Gastrocnemius medialis (tissue), 4 donors: ENCODE data around the gene COQ8A. TPM values are rescaled to one million over a fixed set of nuclear protein-coding genes. Genes with fewer than 3 reads are reported as not detected.

Experiments used
- ATAC-seq, 2 donors: fragments of 150-250 bp; one replicate each; pipeline ENCODE4 v1.9.1; 2016
- DNase-seq, 2 donors: peaks; one replicate each; pipeline ENCODE4 v3.0.0-alpha.2; 2019
- H3K27ac ChIP-seq, 4 donors: fragments of 200-600 bp; sonication (generic); 1 replicate in 1 of 4; 2 replicates in 3 of 4; pipeline ENCODE4 v1.5.1; 2016 to 2018; ENCODE audit warnings: mild to moderate bottlenecking in 2 of 4, moderate library complexity in 1 of 4
- H3K27me3 ChIP-seq, 3 donors: fragments of 200-600 bp; sonication (generic) in 2 of 3; 1 replicate in 1 of 3; 2 replicates in 2 of 3; pipeline versions ENCODE4 v1.5.1 to v1.6.0; 2016 to 2019; ENCODE audit warnings: mild to moderate bottlenecking in 1 of 3, moderate library complexity in 1 of 3
- H3K36me3 ChIP-seq, 2 donors: fragments of 200-600 bp; sonication (generic) in 1 of 2; one replicate each; pipeline ENCODE4 v1.5.1; 2017 to 2018
- H3K4me1 ChIP-seq, 2 donors: fragments of 200-600 bp; sonication (generic) in 1 of 2; one replicate each; pipeline ENCODE4 v1.5.1; 2016 to 2017; ENCODE audit warnings: mild to moderate bottlenecking in 2 of 2
- H3K4me3 ChIP-seq, 4 donors: fragments of 200-600 bp; sonication (generic) in 3 of 4; 1 replicate in 1 of 4; 2 replicates in 3 of 4; pipeline ENCODE4 v1.5.1; 2016 to 2019; ENCODE audit warnings: mild to moderate bottlenecking in 2 of 4
- H3K9me3 ChIP-seq, 3 donors: fragments of 200-600 bp; sonication (generic) in 2 of 3; 1 replicate in 1 of 3; 2 replicates in 2 of 3; pipeline ENCODE4 v1.5.1; 2016 to 2019
- POLR2A ChIP-seq, 2 donors: fragments of 450-650 bp; IDR thresholded peaks; one replicate each; pipeline ENCODE4 v1.6.1; 2017; ENCODE audit warnings: antibody characterized with exemption in 2 of 2, mild to moderate bottlenecking in 2 of 2, moderate library complexity in 2 of 2
- in situ Hi-C, 4 donors: fragments of 200-750 bp; cut with MboI; loops; one replicate each; pipeline versions ENCODE4 v1.15.0 to v1.8.0; 2017; ENCODE audit warnings: low sequenced_read_pairs in 4 of 4
- intact Hi-C: fragments of 100-400 bp; cut with DNase I; formaldehyde crosslinking; loops from one replicate; pipeline ENCODE4 v1.15.1; 2023; ENCODE audit warnings: low total_unique reads
- total RNA-seq, 4 donors: library from RNA; depleted of rRNA; stranded (reverse); fragments of >200 nt; gene quantifications; one replicate each; pipeline versions ENCODE4 v1.1.0 to v1.2.3, GENCODE V29; 2016
- TF ChIP-seq, protein P1 (sequence below), 5 experiments: fragments of 450-650 bp in 3 of 5; fragments of 200-600 bp in 2 of 5; sonication (generic) in 2 of 5; IDR thresholded peaks in 4 of 5; conservative IDR thresholded peaks in 1 of 5; 1 replicate in 4 of 5; 2 replicates in 1 of 5; pipeline ENCODE4 v1.5.1; 2016 to 2019; ENCODE audit warnings: antibody characterized with exemption in 5 of 5, mild to moderate bottlenecking in 3 of 5, moderate library complexity in 3 of 5

The COQ8A gene
- total RNA-seq, 4 donors from 2014 or later: 950 to 2,403 (median 1,384) TPM

DNA sequence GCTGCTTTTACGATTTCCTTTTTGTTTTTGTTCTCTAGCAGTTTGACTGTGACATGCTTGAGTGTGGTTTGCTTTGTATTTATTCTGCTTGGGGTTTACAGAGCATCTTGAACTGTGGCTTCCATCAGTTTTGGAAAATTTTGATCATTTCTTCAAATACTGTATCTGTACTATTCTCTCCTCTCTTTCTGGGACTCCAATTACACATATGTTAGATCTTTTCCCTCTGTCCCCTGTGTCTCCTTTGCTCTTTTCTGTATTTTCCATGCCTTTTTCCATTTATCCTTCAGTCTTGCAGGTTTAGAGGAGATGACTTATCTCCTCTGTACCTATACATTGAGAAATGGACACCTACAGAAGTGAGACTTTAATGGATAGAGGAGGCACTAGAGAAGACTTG lies 31.7 kb downstream of the COQ8A start:
- Histone ChIP-seq H3K4me1 (peaks cover 83 to 91% of the 10 kb centered on the region in 2 donors), H3K9me3 (no peaks in the 10 kb centered on the region), H3K27ac (peak overlapping the region; percentile 99), H3K4me3 (no peak overlapping the region), H3K36me3 (peaks cover 0 to 29% of the 10 kb centered on the region in 2 donors), H3K27me3 (no peaks in the 10 kb centered on the region)
- TF ChIP-seq, protein P1, sequence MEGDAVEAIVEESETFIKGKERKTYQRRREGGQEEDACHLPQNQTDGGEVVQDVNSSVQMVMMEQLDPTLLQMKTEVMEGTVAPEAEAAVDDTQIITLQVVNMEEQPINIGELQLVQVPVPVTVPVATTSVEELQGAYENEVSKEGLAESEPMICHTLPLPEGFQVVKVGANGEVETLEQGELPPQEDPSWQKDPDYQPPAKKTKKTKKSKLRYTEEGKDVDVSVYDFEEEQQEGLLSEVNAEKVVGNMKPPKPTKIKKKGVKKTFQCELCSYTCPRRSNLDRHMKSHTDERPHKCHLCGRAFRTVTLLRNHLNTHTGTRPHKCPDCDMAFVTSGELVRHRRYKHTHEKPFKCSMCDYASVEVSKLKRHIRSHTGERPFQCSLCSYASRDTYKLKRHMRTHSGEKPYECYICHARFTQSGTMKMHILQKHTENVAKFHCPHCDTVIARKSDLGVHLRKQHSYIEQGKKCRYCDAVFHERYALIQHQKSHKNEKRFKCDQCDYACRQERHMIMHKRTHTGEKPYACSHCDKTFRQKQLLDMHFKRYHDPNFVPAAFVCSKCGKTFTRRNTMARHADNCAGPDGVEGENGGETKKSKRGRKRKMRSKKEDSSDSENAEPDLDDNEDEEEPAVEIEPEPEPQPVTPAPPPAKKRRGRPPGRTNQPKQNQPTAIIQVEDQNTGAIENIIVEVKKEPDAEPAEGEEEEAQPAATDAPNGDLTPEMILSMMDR (IDR thresholded peaks at IDR 0.05 in 4 of 5, conservative IDR thresholded peaks at IDR 0.05 in 1 of 5): no peak
- TF ChIP-seq POLR2A (IDR thresholded peaks at IDR 0.05): no peak
- intact Hi-C loops: loop anchor here (2.0 kb wide), 1 partner anchor 31 kb away; the partner anchor contains the start of gene COQ8A
- ATAC-seq (no peak), DNase-seq (no peak)
- in situ Hi-C loops: no loop called here

GRCh38 chr1:226972931-226973330 lies 32.8 kb downstream of the COQ8A start:
- H3K9me3 ChIP-seq: no peaks in the 10 kb centered on the region
- H3K27me3 ChIP-seq: no peaks in the 10 kb centered on the region
- peak overlapping the region; percentile 99 for H3K27ac ChIP-seq
- TF ChIP-seq, protein P1 (IDR thresholded peaks at IDR 0.05 in 4 of 5, conservative IDR thresholded peaks at IDR 0.05 in 1 of 5): no peak
- no peak for TF ChIP-seq POLR2A (IDR thresholded peaks at IDR 0.05)
- ATAC-seq: peak; percentile 16
- peak in 1 of 2 donors; percentile 69 for DNase-seq
- H3K36me3 ChIP-seq: peaks cover 0 to 35% of the 10 kb centered on the region in 2 donors
- in situ Hi-C loops (no loop called here), intact Hi-C loops (loop anchor here (2.0 kb wide), 1 partner anchor 32 kb away; the partner anchor contains the start of gene COQ8A)
- peak overlapping the region in 1 of 4 donors; percentile 13 for H3K4me3 ChIP-seq
- H3K4me1 ChIP-seq: peaks cover 86% of the 10 kb centered on the region in 2 donors

DNA sequence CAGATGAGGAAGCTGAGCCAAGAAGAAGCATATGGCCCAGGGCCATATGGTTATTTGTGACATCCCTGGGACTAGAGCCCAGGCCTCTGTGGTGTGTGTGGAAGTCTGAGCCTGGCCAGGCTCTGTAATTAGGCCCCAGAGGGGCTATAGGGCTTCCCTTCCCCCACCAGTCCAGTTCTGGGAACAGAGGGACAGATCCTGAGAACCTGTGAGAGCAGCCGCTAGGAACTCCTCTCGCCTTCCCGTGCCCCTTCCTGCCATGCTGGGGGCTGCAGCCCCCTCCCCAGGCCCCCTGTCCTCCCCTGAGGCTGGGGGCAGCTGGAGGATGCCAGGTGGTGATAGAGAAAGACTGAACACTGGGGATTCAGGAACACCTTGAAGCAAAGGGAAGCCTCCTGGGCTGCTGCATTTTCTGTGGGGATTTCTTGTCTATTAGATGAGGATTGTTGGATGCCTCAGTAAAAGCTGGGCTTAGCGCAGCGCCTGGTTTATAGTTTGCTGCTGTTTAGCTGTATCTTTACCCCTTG lies 33.3 kb downstream of the COQ8A start:
- ATAC-seq: peak; percentile 72 to 74
- intact Hi-C loops: loop anchor here (2.0 kb wide), 1 partner anchor 33 kb away; the partner anchor contains the start of gene COQ8A

GRCh38 chr1:226973898-226974543 lies 33.9 kb downstream of the COQ8A start:
- Histone ChIP-seq H3K36me3 (peaks cover 0 to 40% of the 10 kb centered on the region in 2 donors), H3K4me1 (peaks cover 82 to 84% of the 10 kb centered on the region in 2 donors), H3K27me3 (no peaks in the 10 kb centered on the region), H3K4me3 (peak overlapping the region; percentile 29 to 45 (median 40)), H3K9me3 (no peaks in the 10 kb centered on the region), H3K27ac (peak overlapping the region; percentile 99)
- TF ChIP-seq POLR2A (IDR thresholded peaks at IDR 0.05): peak; percentile 20 to 33
- TF ChIP-seq, protein P1 (IDR thresholded peaks at IDR 0.05 in 4 of 5, conservative IDR thresholded peaks at IDR 0.05 in 1 of 5): no peak
- ATAC-seq (peak; percentile 65 to 68), DNase-seq (peak; percentile 74 to 85)
- in situ Hi-C loops: no loop called here
- intact Hi-C loops: loop anchor here (2.0 kb wide), 2 partner anchors 33 to 55 kb away; partner anchors contain the start of gene COQ8A

More for the DNA sequence above, 33.3 kb downstream of the COQ8A start:
- H3K4me3 ChIP-seq: peak overlapping the region; percentile 14 to 45 (median 40)
- in situ Hi-C loops: no loop called here
- peaks cover 0 to 40% of the 10 kb centered on the region in 2 donors for H3K36me3 ChIP-seq
- peak overlapping the region; percentile 99 for H3K27ac ChIP-seq
- TF ChIP-seq, protein P1 (IDR thresholded peaks at IDR 0.05 in 4 of 5, conservative IDR thresholded peaks at IDR 0.05 in 1 of 5): no peak
- peak; percentile 27 to 45 for TF ChIP-seq POLR2A (IDR thresholded peaks at IDR 0.05)
- peaks cover 83 to 84% of the 10 kb centered on the region in 2 donors for H3K4me1 ChIP-seq
- H3K27me3 ChIP-seq: no peaks in the 10 kb centered on the region
- no peaks in the 10 kb centered on the region for H3K9me3 ChIP-seq
- DNase-seq: peak; percentile 77 to 93
